KOPT-K1 (cell line): Measurements from ENCODE around the gene CFHR1.
"Not testable (repeated sequence)": the region's sequence is repeated elsewhere in the genome, so short reads cannot be mapped to it uniquely, and the experiment has no call there.

Experiments
- H3K27ac ChIP-seq: fragments of 200-600 bp; sonication (generic); 2 replicates; pipeline ENCODE4 v1.5.1; 2016; ENCODE audit warnings: antibody characterized with exemption, mild to moderate bottlenecking, low read depth, low read length; ENCODE audit not compliant: poor library complexity, severe bottlenecking
- H3K36me3 ChIP-seq: fragments of 200-600 bp; sonication (generic); 2 replicates; pipeline ENCODE4 v1.5.1; 2017; ENCODE audit warnings: antibody characterized with exemption, mild to moderate bottlenecking, low read length, moderate library complexity; ENCODE audit not compliant: insufficient read depth
- H3K9me3 ChIP-seq: fragments of 200-600 bp; sonication (generic); 2 replicates; pipeline ENCODE4 v1.5.1; 2017; ENCODE audit warnings: antibody characterized with exemption, low read length, mild to moderate bottlenecking; ENCODE audit not compliant: insufficient read depth, poor library complexity, severe bottlenecking

CFHR1 gene

GRCh38 chr1:196819531-196819930 is at the start of gene CFHR1:
Gene CFHR1, plus strand, starts transcription at chr1:196819731. Its CDS starts 114 bp downstream, at chr1:196819845.
- H3K27ac ChIP-seq, H3K36me3 ChIP-seq, H3K9me3 ChIP-seq: not testable (repeated sequence)

GRCh38 chr1:196769823-196770222 is 49.7 kb upstream of the CFHR1 start:
- not testable (repeated sequence) for H3K9me3 ChIP-seq, H3K27ac ChIP-seq, H3K36me3 ChIP-seq

- H3K36me3 ChIP-seq = no peaks in the 10 kb centered on the region
- H3K27ac ChIP-seq = no peak overlapping the region
- H3K9me3 ChIP-seq = no peaks in the 10 kb centered on the region
Observed at GRCh38 chr1:196773713-196774112, 45.8 kb upstream of the CFHR1 start.

- H3K9me3 ChIP-seq = no peaks in the 10 kb centered on the region
- no peaks in the 10 kb centered on the region for H3K36me3 ChIP-seq
- H3K27ac ChIP-seq = no peak overlapping the region
Observed at GRCh38 chr1:196774175-196774574, 45.4 kb upstream of the CFHR1 start.

- Histone ChIP-seq H3K9me3 (no peaks in the 10 kb centered on the region), H3K36me3 (no peaks in the 10 kb centered on the region), H3K27ac (no peak within 1 kb of the TSS)
Observed at GRCh38 chr1:196774603-196775002, 44.9 kb upstream of the CFHR1 start, which contains the start of gene CFHR3. Gene CFHR3, plus strand, starts transcription at chr1:196774840. Its CDS starts 47 bp downstream, at chr1:196774887.

- Histone ChIP-seq H3K36me3 (no peaks in the 10 kb centered on the region), H3K27ac (no peak overlapping the region), H3K9me3 (no peaks in the 10 kb centered on the region)
Observed at GRCh38 chr1:196777603-196778002, 41.9 kb upstream of the CFHR1 start.

- H3K36me3 ChIP-seq = no peaks in the 10 kb centered on the region
- H3K27ac ChIP-seq = no peak overlapping the region
- H3K9me3 ChIP-seq = no peaks in the 10 kb centered on the region
Observed at GRCh38 chr1:196779093-196779492, 40.4 kb upstream of the CFHR1 start.

- not testable (repeated sequence) for H3K9me3 ChIP-seq, H3K36me3 ChIP-seq, H3K27ac ChIP-seq
Observed at GRCh38 chr1:196791252-196791651, 28.3 kb upstream of the CFHR1 start.

GRCh38 chr1:196794103-196794502 is 25.4 kb upstream of the CFHR1 start:
- H3K36me3 ChIP-seq, H3K27ac ChIP-seq, H3K9me3 ChIP-seq: not testable (repeated sequence)

- Histone ChIP-seq H3K9me3 (no peaks in the 10 kb centered on the region), H3K27ac (no peak overlapping the region), H3K36me3 (no peaks in the 10 kb centered on the region)
Observed at GRCh38 chr1:196797891-196798290, 21.6 kb upstream of the CFHR1 start.

- H3K27ac ChIP-seq, H3K36me3 ChIP-seq, H3K9me3 ChIP-seq: not testable (repeated sequence)
Observed at GRCh38 chr1:196801920-196802319, 17.6 kb upstream of the CFHR1 start.

GRCh38 chr1:196808529-196809235 is 10.8 kb upstream of the CFHR1 start:
- Histone ChIP-seq H3K9me3 (no peaks in the 10 kb centered on the region), H3K27ac (no peak overlapping the region), H3K36me3 (no peaks in the 10 kb centered on the region)

- H3K9me3 ChIP-seq, H3K36me3 ChIP-seq, H3K27ac ChIP-seq: not testable (repeated sequence)
Observed at GRCh38 chr1:196817442-196817841, 2.1 kb upstream of the CFHR1 start.

- H3K27ac ChIP-seq, H3K9me3 ChIP-seq, H3K36me3 ChIP-seq: not testable (repeated sequence)
Observed at GRCh38 chr1:196827860-196828259, 8.3 kb downstream of the CFHR1 start.

GRCh38 chr1:196849613-196850492 is 30.3 kb downstream of the CFHR1 start:
- not testable (repeated sequence) for H3K27ac ChIP-seq, H3K36me3 ChIP-seq, H3K9me3 ChIP-seq

- H3K9me3 ChIP-seq = no peaks in the 10 kb centered on the region
Observed at GRCh38 chr1:196856053-196856452, 36.5 kb downstream of the CFHR1 start.

More at GRCh38 chr1:196856053-196856452, 36.5 kb downstream of the CFHR1 start:
- H3K36me3 ChIP-seq = no peaks in the 10 kb centered on the region
- no peak overlapping the region for H3K27ac ChIP-seq
